Upper lobe of right lung (tissue), 1 donor: ENCODE measurements around the gene ZFAND3. TPM values are rescaled to one million over a fixed set of nuclear protein-coding genes. Genes with fewer than 3 reads are reported as not detected.

Source experiments
- ATAC-seq: fragments of 200-7000 bp; cut with Tn5 transposase; one replicate; pipeline ENCODE4 v1.9.1; 2020; ENCODE audit warnings: mild to moderate bottlenecking, moderate library complexity
- DNase-seq: peaks from one replicate; pipeline ENCODE4 v3.0.0-alpha.2; 2020
- H3K27ac ChIP-seq: fragments of 200-600 bp; one replicate; pipeline ENCODE4 v1.8.0; 2022
- H3K27me3 ChIP-seq: fragments of 200-600 bp; one replicate; pipeline ENCODE4 v1.8.0; 2022; ENCODE audit warnings: mild to moderate bottlenecking
- H3K36me3 ChIP-seq: fragments of 200-600 bp; one replicate; pipeline ENCODE4 v1.8.0; 2022
- H3K4me1 ChIP-seq: fragments of 200-600 bp; one replicate; pipeline ENCODE4 v1.8.0; 2022
- H3K4me3 ChIP-seq: fragments of 200-600 bp; one replicate; pipeline ENCODE4 v1.8.0; 2022; ENCODE audit warnings: mild to moderate bottlenecking
- H3K9me3 ChIP-seq: fragments of 200-600 bp; one replicate; pipeline ENCODE4 v1.8.0; 2022
- CTCF ChIP-seq: fragments of 200-600 bp; IDR thresholded peaks from one replicate; pipeline ENCODE4 v1.8.0; 2022; ENCODE audit warnings: antibody characterized with exemption
- intact Hi-C: fragments of 100-400 bp; cut with DNase I; formaldehyde crosslinking; loops from one replicate; pipeline ENCODE4 v1.11.0; 2022
- total RNA-seq: library from RNA; stranded (reverse); fragmentation: NEBNext Ultra II Directional; extraction: Animal tissue kit (Norgen Biotek cat#: 25700); gene quantifications from one replicate; pipeline ENCODE4 v1.2.1, GENCODE V29; 2021
- donor health status: DM: no; HTN: yes; CAD: no; lungs with severe emphysema.

The ZFAND3 gene
- total RNA-seq, 1 donor from 2014 or later = 69.1 TPM

DNA sequence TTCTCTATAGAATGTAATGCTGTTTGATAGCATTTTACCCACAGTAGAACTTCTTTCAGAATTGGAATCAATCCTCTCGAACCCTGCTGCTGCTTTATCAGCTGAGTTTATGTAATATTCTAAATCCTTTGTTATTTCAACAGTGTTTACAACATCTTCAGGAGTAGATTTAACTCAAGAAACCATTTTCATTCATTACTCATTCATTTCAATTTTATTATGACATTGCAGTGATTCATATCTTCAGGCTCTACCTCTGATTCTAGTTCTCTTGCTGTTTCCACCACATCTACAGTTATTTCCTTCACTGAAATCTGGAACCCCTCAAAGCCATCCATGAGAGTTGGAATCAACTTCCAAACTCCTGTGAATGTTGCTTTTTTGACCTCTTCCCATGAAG lies 93.7 kb downstream of the ZFAND3 start:
- H3K9me3 ChIP-seq = no peaks in the 10 kb centered on the region
- peaks cover 4% of the 10 kb centered on the region for H3K4me1 ChIP-seq
- no peak for TF ChIP-seq CTCF
- intact Hi-C loops = no loop called here
- H3K36me3 ChIP-seq = no peaks in the 10 kb centered on the region
- DNase-seq = no peak
- no peak overlapping the region for H3K27ac ChIP-seq
- no peaks in the 10 kb centered on the region for H3K27me3 ChIP-seq
- no peak overlapping the region for H3K4me3 ChIP-seq
- ATAC-seq = no peak

GRCh38 chr6:37915463-37915862 lies 95.9 kb downstream of the ZFAND3 start:
- H3K4me1 ChIP-seq = peaks cover 2% of the 10 kb centered on the region

GRCh38 chr6:37916149-37916548 lies 96.6 kb downstream of the ZFAND3 start:
- H3K4me1 ChIP-seq = peaks cover 8% of the 10 kb centered on the region
- ATAC-seq = peak; percentile 42
- intact Hi-C loops = no loop called here

More at GRCh38 chr6:37915463-37915862, 95.9 kb downstream of the ZFAND3 start:
- intact Hi-C loops = no loop called here
- Histone ChIP-seq H3K36me3 (no peaks in the 10 kb centered on the region), H3K4me3 (no peak overlapping the region), H3K27me3 (no peaks in the 10 kb centered on the region), H3K27ac (no peak overlapping the region), H3K9me3 (no peaks in the 10 kb centered on the region)
- TF ChIP-seq CTCF = no peak
- ATAC-seq (no peak), DNase-seq (no peak)

GRCh38 chr6:37916675-37917074 lies 97.1 kb downstream of the ZFAND3 start:
- no peaks in the 10 kb centered on the region for H3K27me3 ChIP-seq
- no peak overlapping the region for H3K4me3 ChIP-seq
- no peak for TF ChIP-seq CTCF
- peaks cover 8% of the 10 kb centered on the region for H3K4me1 ChIP-seq
- no peak overlapping the region for H3K27ac ChIP-seq
- H3K9me3 ChIP-seq = no peaks in the 10 kb centered on the region
- intact Hi-C loops = no loop called here
- DNase-seq (no peak), ATAC-seq (no peak)
- H3K36me3 ChIP-seq = no peaks in the 10 kb centered on the region

More at GRCh38 chr6:37916149-37916548, 96.6 kb downstream of the ZFAND3 start:
- no peak for DNase-seq
- Histone ChIP-seq H3K9me3 (no peaks in the 10 kb centered on the region), H3K4me3 (no peak overlapping the region), H3K36me3 (no peaks in the 10 kb centered on the region), H3K27ac (no peak overlapping the region), H3K27me3 (no peaks in the 10 kb centered on the region)
- no peak for TF ChIP-seq CTCF

GRCh38 chr6:37917566-37917965 lies 98.0 kb downstream of the ZFAND3 start:
- DNase-seq = no peak
- Histone ChIP-seq H3K27me3 (no peaks in the 10 kb centered on the region), H3K9me3 (no peaks in the 10 kb centered on the region), H3K4me1 (peaks cover 8% of the 10 kb centered on the region), H3K27ac (no peak overlapping the region), H3K36me3 (no peaks in the 10 kb centered on the region), H3K4me3 (no peak overlapping the region)
- intact Hi-C loops = no loop called here
- ATAC-seq = no peak
- TF ChIP-seq CTCF = no peak

DNA sequence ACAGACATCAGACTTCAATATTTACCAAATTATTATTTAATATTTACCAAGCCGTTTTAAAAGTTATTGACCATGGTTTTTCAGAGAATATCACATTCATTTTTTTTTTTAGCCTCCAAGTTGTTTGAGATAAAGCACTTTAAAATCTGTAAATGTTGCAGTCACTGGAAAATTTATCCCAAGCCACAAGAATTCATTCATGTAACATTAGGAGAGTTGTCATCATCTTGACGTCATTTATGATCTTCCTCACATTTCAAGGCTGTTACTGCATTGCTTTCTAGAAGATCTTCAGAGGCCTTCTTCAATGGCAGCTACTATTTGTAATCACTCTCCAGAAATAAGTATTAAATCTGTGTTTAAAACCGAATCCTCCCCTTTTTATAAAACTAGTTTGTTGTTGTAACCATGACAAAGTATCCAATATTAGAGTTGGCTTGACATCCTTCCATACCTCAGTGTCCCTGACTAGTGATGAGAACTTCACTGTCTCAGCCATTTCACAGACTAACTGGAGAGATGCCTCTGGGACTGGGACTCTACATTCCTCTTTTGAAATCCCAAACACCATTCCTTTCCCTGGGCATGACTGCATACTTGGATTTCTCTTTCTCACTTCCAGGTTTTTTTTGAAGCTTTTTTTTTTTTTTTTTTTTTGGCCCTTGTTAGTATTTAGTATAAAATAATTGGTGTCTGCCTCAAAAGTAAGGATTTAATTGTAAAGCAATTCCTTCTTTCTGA lies 100.1 kb downstream of the ZFAND3 start:
- DNase-seq = no peak
- Histone ChIP-seq H3K4me1 (peaks cover 8% of the 10 kb centered on the region), H3K4me3 (no peak overlapping the region), H3K36me3 (no peaks in the 10 kb centered on the region), H3K27me3 (no peaks in the 10 kb centered on the region), H3K9me3 (no peaks in the 10 kb centered on the region), H3K27ac (no peak overlapping the region)
- TF ChIP-seq CTCF = no peak
- no peak for ATAC-seq
- intact Hi-C loops = no loop called here
